ENCODE results near the gene C2orf74. TPM values are rescaled to one million over a fixed set of nuclear protein-coding genes. Genes with fewer than 3 reads are reported as not detected.

The C2orf74 gene
- total RNA-seq, 1 experiment from 2014 or later = 8.0 TPM

DNA sequence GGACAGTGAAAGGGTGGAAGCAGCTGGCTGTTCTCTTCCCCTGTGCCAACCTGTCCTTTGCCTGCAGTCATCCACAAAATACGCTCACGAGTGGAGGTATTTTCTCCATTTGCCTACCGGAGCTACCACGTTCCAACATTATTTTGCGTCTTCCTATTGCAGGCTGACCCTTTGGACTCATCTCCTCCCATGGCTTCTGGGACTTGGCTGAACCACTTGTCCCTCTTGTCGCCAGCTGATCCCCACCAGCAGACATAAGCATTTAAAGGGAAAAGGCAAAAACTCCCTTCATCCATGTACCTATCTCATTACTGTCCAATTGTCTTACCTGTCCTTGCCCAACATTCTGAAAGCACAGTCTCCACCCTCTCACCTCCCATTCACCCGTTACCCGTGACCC is 13.0 kb downstream of the C2orf74 start:
- Histone ChIP-seq H3K9me3 (ENCODE audit: control insufficient read depth, low read depth, low read length) (no peaks in the 10 kb centered on the region), H2BK15ac (ENCODE audit: low read depth, low read length) (no peak overlapping the region), H2AK5ac (ENCODE audit: insufficient read length, low read length) (no peak overlapping the region), H3K79me1 (ENCODE audit: insufficient read depth, low read depth, low read length, poor library complexity, severe bottlenecking) (no peaks in the 10 kb centered on the region), H3K4me1 (ENCODE audit: insufficient read depth, low read length) (peaks cover 4% of the 10 kb centered on the region; the same call in 1 of the 2 replicates), H3K18ac (ENCODE audit: insufficient read length, low read depth, low read length) (no peak overlapping the region), H3K27ac (ENCODE audit: insufficient read length, low read depth, low read length) (no peak overlapping the region), H4K8ac (replicated peaks; ENCODE audit: insufficient read length, low read depth, low read length) (no peak overlapping the region), H4K5ac (ENCODE audit: insufficient read length, low read depth, low read length) (no peak overlapping the region), H3K23ac (ENCODE audit: insufficient read length, low read depth, low read length) (no peak overlapping the region), H3K14ac (ENCODE audit: insufficient read depth, low read length) (no peak overlapping the region), H4K91ac (ENCODE audit: insufficient read length, low read depth, low read length) (no peak overlapping the region), H3K4me2 (ENCODE audit: insufficient read depth, insufficient read length, low read length) (no peak overlapping the region), H4K20me1 (ENCODE audit: control insufficient read depth, insufficient read depth, insufficient read length) (no peaks in the 10 kb centered on the region), H2BK5ac (ENCODE audit: insufficient read length, low read length) (no peak overlapping the region), H3K56ac (ENCODE audit: insufficient read length, low read depth, low read length) (no peak overlapping the region), H2AFZ (ENCODE audit: low read length) (no peak overlapping the region), H2BK12ac (ENCODE audit: insufficient read length, low read depth, low read length) (no peak overlapping the region), H2BK20ac (ENCODE audit: low read depth, low read length, poor library complexity, severe bottlenecking) (no peak overlapping the region), H3T11ph (ENCODE audit: low read length) (no peak overlapping the region), H3K4ac (ENCODE audit: low read depth, low read length) (no peak overlapping the region), H3K27me3 (ENCODE audit: insufficient read depth, low read length) (no peaks in the 10 kb centered on the region; the same call in 1 of the 2 replicates), H3K23me2 (ENCODE audit: insufficient read length, low read depth, low read length, poor library complexity, severe bottlenecking) (peaks cover 14% of the 10 kb centered on the region), H3K9ac (ENCODE audit: extremely low read depth, insufficient read length, low read length) (no peak overlapping the region), H2BK120ac (ENCODE audit: low read depth, low read length, poor library complexity, severe bottlenecking) (no peak overlapping the region), H3K79me2 (ENCODE audit: insufficient read depth, low read length) (no peaks in the 10 kb centered on the region)
- peaks cover 36% of the 10 kb centered on the region for H3K27me3 Mint-ChIP-seq (ENCODE audit: low read depth)
- H3K27ac Mint-ChIP-seq = 0 out of 7 replicates have a peak overlapping the region, but pooled peaks of 1 of the 3 experiments have one; percentile 1
- TF ChIP-seq, protein P1, sequence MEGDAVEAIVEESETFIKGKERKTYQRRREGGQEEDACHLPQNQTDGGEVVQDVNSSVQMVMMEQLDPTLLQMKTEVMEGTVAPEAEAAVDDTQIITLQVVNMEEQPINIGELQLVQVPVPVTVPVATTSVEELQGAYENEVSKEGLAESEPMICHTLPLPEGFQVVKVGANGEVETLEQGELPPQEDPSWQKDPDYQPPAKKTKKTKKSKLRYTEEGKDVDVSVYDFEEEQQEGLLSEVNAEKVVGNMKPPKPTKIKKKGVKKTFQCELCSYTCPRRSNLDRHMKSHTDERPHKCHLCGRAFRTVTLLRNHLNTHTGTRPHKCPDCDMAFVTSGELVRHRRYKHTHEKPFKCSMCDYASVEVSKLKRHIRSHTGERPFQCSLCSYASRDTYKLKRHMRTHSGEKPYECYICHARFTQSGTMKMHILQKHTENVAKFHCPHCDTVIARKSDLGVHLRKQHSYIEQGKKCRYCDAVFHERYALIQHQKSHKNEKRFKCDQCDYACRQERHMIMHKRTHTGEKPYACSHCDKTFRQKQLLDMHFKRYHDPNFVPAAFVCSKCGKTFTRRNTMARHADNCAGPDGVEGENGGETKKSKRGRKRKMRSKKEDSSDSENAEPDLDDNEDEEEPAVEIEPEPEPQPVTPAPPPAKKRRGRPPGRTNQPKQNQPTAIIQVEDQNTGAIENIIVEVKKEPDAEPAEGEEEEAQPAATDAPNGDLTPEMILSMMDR (conservative IDR thresholded peaks at IDR 0.05) = no peak
- no peak for DNase-seq
- peaks cover 30 to 31% of the 10 kb centered on the region in 2 experiments for H3K4me1 Mint-ChIP-seq
- no peaks in the 10 kb centered on the region; a peak in 1 of 5 replicates for H3K9me3 Mint-ChIP-seq
- H3K4me3 Mint-ChIP-seq = no peak overlapping the region
- peaks cover 7 to 9% (median 8%) of the 10 kb centered on the region in 3 experiments; a peak in 6 of 7 replicates for H3K36me3 Mint-ChIP-seq (ENCODE audit: insufficient read depth in 1 of 3, low read depth in 3 of 3)
- no CpG with 5 or more reads among the region's 8 CpGs for WGBS (ENCODE audit: extremely low coverage, insufficient read length, low lambda C conversion rate)

Measured in H9 (cell line).